Measurements from ENCODE around the gene PKD1.

DNA sequence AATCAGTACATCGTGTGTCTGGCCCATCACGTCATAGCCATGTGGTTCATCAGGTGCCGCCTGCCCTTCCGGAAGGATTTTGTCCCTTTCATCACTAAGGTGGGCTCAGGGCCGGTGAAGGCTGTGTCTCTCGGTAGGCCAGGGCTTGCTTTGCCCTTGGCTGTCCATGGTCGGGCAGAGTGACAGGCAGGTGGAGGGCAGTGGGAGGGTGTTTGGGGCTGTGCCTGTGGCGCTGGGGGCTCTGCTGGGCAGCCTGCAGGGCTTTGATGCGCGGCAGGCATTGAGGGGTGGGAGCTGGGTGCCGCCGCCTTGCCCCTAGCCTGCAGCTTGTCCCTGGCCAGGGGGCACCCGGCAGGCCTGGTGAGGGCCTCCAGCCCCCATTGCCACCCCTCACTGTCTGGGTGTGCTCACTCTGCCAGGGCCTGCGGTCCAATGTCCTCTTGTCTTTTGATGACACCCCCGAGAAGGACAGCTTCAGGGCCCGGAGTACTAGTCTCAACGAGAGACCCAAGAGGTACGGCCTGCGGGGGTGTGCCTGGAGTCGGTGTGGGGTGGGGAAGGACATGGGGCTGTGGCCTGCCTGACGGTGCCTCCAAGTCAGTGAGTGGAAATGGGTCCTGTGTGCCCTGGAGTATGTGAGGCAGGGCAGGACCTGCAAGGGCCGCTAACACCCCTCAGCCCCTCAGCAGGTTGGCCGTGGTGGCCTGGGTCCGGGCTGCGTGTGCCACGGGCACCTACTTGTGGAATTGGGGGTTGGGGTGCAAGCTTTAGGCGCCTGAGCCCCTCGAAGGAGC is 59.4 kb downstream of the PKD1 start:
- TF ChIP-seq, protein P1, sequence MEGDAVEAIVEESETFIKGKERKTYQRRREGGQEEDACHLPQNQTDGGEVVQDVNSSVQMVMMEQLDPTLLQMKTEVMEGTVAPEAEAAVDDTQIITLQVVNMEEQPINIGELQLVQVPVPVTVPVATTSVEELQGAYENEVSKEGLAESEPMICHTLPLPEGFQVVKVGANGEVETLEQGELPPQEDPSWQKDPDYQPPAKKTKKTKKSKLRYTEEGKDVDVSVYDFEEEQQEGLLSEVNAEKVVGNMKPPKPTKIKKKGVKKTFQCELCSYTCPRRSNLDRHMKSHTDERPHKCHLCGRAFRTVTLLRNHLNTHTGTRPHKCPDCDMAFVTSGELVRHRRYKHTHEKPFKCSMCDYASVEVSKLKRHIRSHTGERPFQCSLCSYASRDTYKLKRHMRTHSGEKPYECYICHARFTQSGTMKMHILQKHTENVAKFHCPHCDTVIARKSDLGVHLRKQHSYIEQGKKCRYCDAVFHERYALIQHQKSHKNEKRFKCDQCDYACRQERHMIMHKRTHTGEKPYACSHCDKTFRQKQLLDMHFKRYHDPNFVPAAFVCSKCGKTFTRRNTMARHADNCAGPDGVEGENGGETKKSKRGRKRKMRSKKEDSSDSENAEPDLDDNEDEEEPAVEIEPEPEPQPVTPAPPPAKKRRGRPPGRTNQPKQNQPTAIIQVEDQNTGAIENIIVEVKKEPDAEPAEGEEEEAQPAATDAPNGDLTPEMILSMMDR (IDR thresholded peaks at IDR 0.05), result no peak
- TF ChIP-seq POLR2A (IDR thresholded peaks at IDR 0.05), result no peak
- no peak for TF ChIP-seq POLR2AphosphoS5 (IDR thresholded peaks at IDR 0.05)
